Transverse colon (tissue), 4 donors: ENCODE data around the gene AIG1. TPM values are rescaled to one million over a fixed set of nuclear protein-coding genes. Genes with fewer than 3 reads are reported as not detected.

ENCODE experiments used
- DNase-seq: peaks from one replicate; pipeline ENCODE4 v3.0.0-alpha.2; 2019
- H3K27ac ChIP-seq, 4 donors: fragments of 200-600 bp; sonication (generic); 2 replicates each; pipeline ENCODE4 v1.5.1; 2016 to 2018; ENCODE audit warnings: inconsistent platforms in 4 of 4
- H3K27me3 ChIP-seq: fragments of 200-600 bp; sonication (generic); 2 replicates; pipeline ENCODE4 v1.5.1; 2017; ENCODE audit warnings: inconsistent platforms
- H3K36me3 ChIP-seq, 4 donors: fragments of 200-600 bp; sonication (generic); 2 replicates each; pipeline ENCODE4 v1.5.1; 2017 to 2019; ENCODE audit warnings: inconsistent platforms in 4 of 4
- H3K4me1 ChIP-seq, 4 donors: fragments of 200-600 bp; sonication (generic); 2 replicates each; pipeline ENCODE4 v1.5.1; 2017 to 2020; ENCODE audit warnings: inconsistent platforms in 4 of 4
- H3K4me3 ChIP-seq, 4 donors: fragments of 200-600 bp; sonication (generic); 1 replicate in 1 of 4; 2 replicates in 3 of 4; pipeline versions ENCODE4 v1.5.1 to v1.6.1; 2017 to 2019; ENCODE audit warnings: inconsistent platforms in 4 of 4
- H3K9me3 ChIP-seq, 2 donors: fragments of 200-600 bp; sonication (generic); 2 replicates each; pipeline ENCODE4 v1.5.1; 2017 to 2019; ENCODE audit warnings: inconsistent platforms in 2 of 2
- CTCF ChIP-seq, 5 experiments: fragments of 200-600 bp in 3 of 5; fragments of 450-650 bp in 2 of 5; sonication (generic) in 3 of 5; IDR thresholded peaks; 1 replicate in 2 of 5; 2 replicates in 3 of 5; pipeline ENCODE4 v1.5.1; 2016 to 2017; ENCODE audit warnings: antibody characterized with exemption in 5 of 5, inconsistent platforms in 3 of 5, mild to moderate bottlenecking in 2 of 5, moderate library complexity in 1 of 5
- EP300 ChIP-seq: sonication (generic); formaldehyde crosslinking; IDR thresholded peaks from one replicate; pipeline ENCODE4 v1.6.1; 2017; ENCODE audit warnings: antibody characterized with exemption, low read depth
- POLR2A ChIP-seq: fragments of 450-650 bp; IDR thresholded peaks from one replicate; pipeline ENCODE4 v1.6.1; 2016; ENCODE audit warnings: antibody characterized with exemption, mild to moderate bottlenecking, moderate library complexity
- POLR2AphosphoS5 ChIP-seq, 3 donors: sonication (generic); formaldehyde crosslinking; IDR thresholded peaks; one replicate each; pipeline ENCODE4 v1.6.1; 2016; ENCODE audit warnings: antibody characterized with exemption in 3 of 3
- WGBS, 2 donors: methylation state at CpG; one replicate each; pipeline ENCODE4 v1.1.5; 2018; ENCODE audit warnings: low coverage in 1 of 2; 5-methylcytosine and 5-hydroxymethylcytosine counted together
- in situ Hi-C, 4 donors: fragments of 200-750 bp; cut with MboI; loops; one replicate each; pipeline versions ENCODE4 v1.15.0 to v1.15.1; 2017; ENCODE audit warnings: low sequenced_read_pairs in 3 of 4, low pct_ligation_motif_present in 1 of 4, low pct_unique_long_range_greater_than_20kb in 1 of 4
- intact Hi-C: fragments of 100-400 bp; cut with DNase I; formaldehyde crosslinking; loops from one replicate; pipeline ENCODE4 v1.15.1; 2023; ENCODE audit warnings: low total_unique reads
- total RNA-seq, 4 donors: library from RNA; depleted of rRNA; stranded (reverse); fragments of >200 nt; gene quantifications; one replicate each; pipeline ENCODE4 v1.1.0, GENCODE V29; 2016

The AIG1 gene
- total RNA-seq, 4 donors from 2014 or later, result 16.5 to 38.2 (median 21.6) TPM

- in situ Hi-C loops, result no loop called here
- intact Hi-C loops, result no loop called here
Measured at GRCh38 chr6:143196525-143197225, 136.0 kb downstream of the AIG1 start.

GRCh38 chr6:143197377-143197776, 136.7 kb downstream of the AIG1 start:
- Histone ChIP-seq H3K36me3 (no peaks in the 10 kb centered on the region), H3K27me3 (no peaks in the 10 kb centered on the region), H3K4me1 (no peaks in the 10 kb centered on the region), H3K4me3 (no peak overlapping the region), H3K27ac (no peak overlapping the region), H3K9me3 (no peaks in the 10 kb centered on the region)
- intact Hi-C loops, result no loop called here
- in situ Hi-C loops, result no loop called here
- DNase-seq, result no peak
- TF ChIP-seq POLR2AphosphoS5 (IDR thresholded peaks at IDR 0.05) (no peak), CTCF (IDR thresholded peaks at IDR 0.05) (no peak), POLR2A (no peak), EP300 (no peak)

More at GRCh38 chr6:143196525-143197225, 136.0 kb downstream of the AIG1 start:
- Histone ChIP-seq H3K27me3 (no peaks in the 10 kb centered on the region), H3K4me1 (no peaks in the 10 kb centered on the region), H3K9me3 (no peaks in the 10 kb centered on the region), H3K4me3 (no peak overlapping the region), H3K36me3 (no peaks in the 10 kb centered on the region), H3K27ac (no peak overlapping the region)
- WGBS, 2 donors, result 54 to 63% methylated on average over 4 to 5 of the region's 5 CpGs
- no peak for DNase-seq
- no peak for TF ChIP-seq EP300
- TF ChIP-seq CTCF (IDR thresholded peaks at IDR 0.05), result no peak
- no peak for TF ChIP-seq POLR2A
- TF ChIP-seq POLR2AphosphoS5 (IDR thresholded peaks at IDR 0.05), result no peak

- intact Hi-C loops, result no loop called here
Measured at GRCh38 chr6:143198312-143198711, 137.6 kb downstream of the AIG1 start.

GRCh38 chr6:143199291-143199690, 138.6 kb downstream of the AIG1 start:
- H3K36me3 ChIP-seq, result no peaks in the 10 kb centered on the region
- in situ Hi-C loops (no loop called here), intact Hi-C loops (no loop called here)
- H3K4me3 ChIP-seq, result no peak overlapping the region
- DNase-seq, result no peak
- 88 to 90% methylated on average over 1 of the region's 1 CpG for WGBS, 2 donors
- no peaks in the 10 kb centered on the region for H3K4me1 ChIP-seq
- no peaks in the 10 kb centered on the region for H3K27me3 ChIP-seq
- H3K27ac ChIP-seq, result no peak overlapping the region
- TF ChIP-seq EP300 (no peak), CTCF (IDR thresholded peaks at IDR 0.05) (no peak), POLR2AphosphoS5 (IDR thresholded peaks at IDR 0.05) (no peak), POLR2A (no peak)
- no peaks in the 10 kb centered on the region for H3K9me3 ChIP-seq

More at GRCh38 chr6:143198312-143198711, 137.6 kb downstream of the AIG1 start:
- no peaks in the 10 kb centered on the region for H3K9me3 ChIP-seq
- in situ Hi-C loops, result no loop called here
- no peaks in the 10 kb centered on the region for H3K27me3 ChIP-seq
- WGBS, 2 donors, result 74 to 86% methylated on average over 4 to 5 of the region's 5 CpGs
- no peaks in the 10 kb centered on the region for H3K4me1 ChIP-seq
- TF ChIP-seq EP300, result no peak
- no peak for TF ChIP-seq POLR2A
- no peak for TF ChIP-seq CTCF (IDR thresholded peaks at IDR 0.05)
- TF ChIP-seq POLR2AphosphoS5 (IDR thresholded peaks at IDR 0.05), result no peak
- no peak for DNase-seq
- H3K36me3 ChIP-seq, result no peaks in the 10 kb centered on the region
- no peak overlapping the region for H3K4me3 ChIP-seq
- no peak overlapping the region for H3K27ac ChIP-seq
